HL-60 (cell line): Measurements from ENCODE around the gene PARD3.

Source experiments
- GABPA ChIP-seq: IDR thresholded peaks from 2 replicates; pipeline ENCODE4 v1.6.1; 2012; ENCODE audit warnings: low read depth
- TF ChIP-seq, protein P1 (sequence below): IDR thresholded peaks from one replicate; pipeline ENCODE4 v1.5.1; 2011; ENCODE audit warnings: low read length, control low read depth, inconsistent platforms; ENCODE audit not compliant: insufficient read depth

DNA sequence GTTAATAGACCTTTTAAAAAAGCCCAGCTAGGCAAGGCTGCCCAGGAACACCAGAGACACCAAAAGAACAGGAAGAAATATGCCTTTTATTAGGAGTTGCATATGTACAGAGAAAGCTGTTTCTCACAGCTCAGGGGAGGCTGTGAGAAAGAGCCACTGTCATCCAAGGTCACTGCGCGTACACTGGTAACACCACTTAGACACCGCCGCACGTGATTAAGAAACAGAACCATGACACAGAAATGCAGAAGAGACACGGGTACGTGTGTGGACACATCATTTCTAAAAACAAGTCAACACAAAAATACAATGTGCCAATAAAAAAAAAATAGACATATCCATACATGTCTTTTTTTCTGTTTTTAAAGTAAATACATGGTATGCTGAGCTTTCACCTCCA, 705.6 kb downstream of the PARD3 start:
- TF ChIP-seq GABPA: no peak
- TF ChIP-seq, protein P1, sequence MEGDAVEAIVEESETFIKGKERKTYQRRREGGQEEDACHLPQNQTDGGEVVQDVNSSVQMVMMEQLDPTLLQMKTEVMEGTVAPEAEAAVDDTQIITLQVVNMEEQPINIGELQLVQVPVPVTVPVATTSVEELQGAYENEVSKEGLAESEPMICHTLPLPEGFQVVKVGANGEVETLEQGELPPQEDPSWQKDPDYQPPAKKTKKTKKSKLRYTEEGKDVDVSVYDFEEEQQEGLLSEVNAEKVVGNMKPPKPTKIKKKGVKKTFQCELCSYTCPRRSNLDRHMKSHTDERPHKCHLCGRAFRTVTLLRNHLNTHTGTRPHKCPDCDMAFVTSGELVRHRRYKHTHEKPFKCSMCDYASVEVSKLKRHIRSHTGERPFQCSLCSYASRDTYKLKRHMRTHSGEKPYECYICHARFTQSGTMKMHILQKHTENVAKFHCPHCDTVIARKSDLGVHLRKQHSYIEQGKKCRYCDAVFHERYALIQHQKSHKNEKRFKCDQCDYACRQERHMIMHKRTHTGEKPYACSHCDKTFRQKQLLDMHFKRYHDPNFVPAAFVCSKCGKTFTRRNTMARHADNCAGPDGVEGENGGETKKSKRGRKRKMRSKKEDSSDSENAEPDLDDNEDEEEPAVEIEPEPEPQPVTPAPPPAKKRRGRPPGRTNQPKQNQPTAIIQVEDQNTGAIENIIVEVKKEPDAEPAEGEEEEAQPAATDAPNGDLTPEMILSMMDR: no peak
